Keratinocyte (primary cell): ENCODE results near the gene KIR2DL1.

Experiments used
- CTCF ChIP-seq, 3 experiments: IDR thresholded peaks in 1 of 3; conservative IDR thresholded peaks in 1 of 3; optimal IDR thresholded peaks in 1 of 3; 2 replicates in 2 of 3; 3 replicates in 1 of 3; pipeline versions ENCODE3 to v1.5.1; 2011; ENCODE audit warnings: low read length in 3 of 3, mild to moderate bottlenecking in 3 of 3, moderate library complexity in 2 of 3, control low read depth in 1 of 3, inconsistent platforms in 1 of 3; ENCODE audit not compliant: insufficient read depth in 2 of 3; ENCODE audit errors: extremely low read depth in 1 of 3
- EZH2 ChIP-seq: IDR thresholded peaks from one replicate; pipeline ENCODE4 v1.6.1; 2012; ENCODE audit warnings: inconsistent platforms, mild to moderate bottlenecking, low read length, moderate library complexity

DNA sequence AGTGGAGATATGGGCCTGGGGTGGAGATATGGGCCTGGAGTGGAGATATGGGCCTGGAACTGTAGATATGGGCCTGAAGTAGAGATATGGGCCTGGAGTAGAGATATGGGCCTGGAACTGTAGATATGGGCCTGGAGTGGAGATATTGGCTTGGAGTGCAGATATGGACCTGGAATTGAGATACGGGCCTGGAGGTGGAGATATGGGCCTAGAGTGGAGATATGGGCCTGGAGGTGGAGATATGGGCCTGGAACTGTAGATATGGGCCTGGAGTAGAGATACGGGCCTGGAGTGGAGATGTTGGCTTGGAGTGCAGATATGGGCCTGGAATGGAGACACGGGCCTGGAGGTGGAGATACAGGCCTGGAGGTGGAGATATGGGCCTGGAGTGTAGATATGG, 44.9 kb upstream of the KIR2DL1 start:
- TF ChIP-seq CTCF (optimal IDR thresholded peaks at IDR 0.05 in 1 of 3, IDR thresholded peaks at IDR 0.05 in 1 of 3, conservative IDR thresholded peaks at IDR 0.05 in 1 of 3; ENCODE audit: extremely low read depth in 1 of 3, insufficient read depth in 2 of 3, low read length in 3 of 3) (no peak), EZH2 (no peak)
